Endothelial cell of umbilical vein (primary cell): ENCODE data around the gene CCNT1. TPM values are rescaled to one million over a fixed set of nuclear protein-coding genes. Genes with fewer than 3 reads are reported as not detected.

Experiments used
- BruUV-seq: library from RNA; stranded (reverse); fragments of 400-500 nt; replicated peaks from 2 replicates; lab custom pipeline; 2021; lab: Mats Ljungman, UMichigan
- CTCF ChIA-PET: fragments of 300-600, 350-600 bp; sonication (Branson Sonifier 250); formaldehyde crosslinking; loops from one replicate; lab custom pipeline; 2021; ENCODE audit warnings: antibody characterized with exemption, inconsistent platforms; lab: Charles Lee
- POLR2A ChIA-PET: fragments of 300-600, 350-600 bp; sonication (Branson Sonifier 250); formaldehyde crosslinking; loops from one replicate; lab custom pipeline; 2021; ENCODE audit warnings: antibody characterized with exemption, inconsistent platforms; lab: Charles Lee
- DNase-seq: peaks from one replicate; pipeline ENCODE4 v3.0.0-alpha.2; 2011; ENCODE audit warnings: low read depth, low spot score
- FAIRE-seq: peaks from 2 replicates; lab custom pipeline; 2011; peaks lifted over from hg19 to GRCh38; lab: Jason Lieb, UNC
- H2AFZ ChIP-seq: 2 replicates; pipeline ENCODE4 v1.6.0; 2012; ENCODE audit warnings: low read depth, low read length, control low read depth, inconsistent platforms
- H3K27ac ChIP-seq: 2 replicates; pipeline ENCODE4 v1.5.1; 2011; ENCODE audit warnings: low read depth, mild to moderate bottlenecking, control low read depth, low read length, moderate library complexity; ENCODE audit not compliant: insufficient read depth
- H3K27me3 ChIP-seq, 2 experiments: 2 replicates each; pipeline versions ENCODE4 v1.6.0 to v1.6.1; 2011; ENCODE audit warnings: low read length in 2 of 2, mixed read lengths in 1 of 2; ENCODE audit not compliant: control insufficient read depth in 2 of 2, insufficient read depth in 2 of 2
- H3K36me3 ChIP-seq, 2 experiments: 2 replicates in 1 of 2; 3 replicates in 1 of 2; pipeline ENCODE4 v1.5.1; 2011; ENCODE audit warnings: low read length in 2 of 2, mild to moderate bottlenecking in 1 of 2, moderate library complexity in 1 of 2; ENCODE audit not compliant: control insufficient read depth in 2 of 2, insufficient read depth in 2 of 2; ENCODE audit errors: extremely low read depth in 1 of 2
- H3K4me1 ChIP-seq: 3 replicates; pipeline ENCODE4 v1.5.1; 2011; ENCODE audit warnings: mild to moderate bottlenecking, low read length; ENCODE audit not compliant: control insufficient read depth, insufficient read depth; ENCODE audit errors: extremely low read depth
- H3K4me2 ChIP-seq: 2 replicates; pipeline ENCODE4 v1.6.1; 2011; ENCODE audit warnings: low read length, control low read depth, mixed read lengths; ENCODE audit not compliant: insufficient read depth
- H3K4me3 ChIP-seq, 3 experiments: fragments of 200-600 bp in 1 of 3; sonication (generic), shearing (Covaris generic) in 1 of 3; replicated peaks in 1 of 3; 2 replicates each; pipeline ENCODE4 v1.5.1; 2011 to 2016; ENCODE audit warnings: control low read depth in 3 of 3, low read length in 3 of 3, mild to moderate bottlenecking in 2 of 3, inconsistent platforms in 1 of 3, low read depth in 1 of 3, moderate library complexity in 1 of 3; ENCODE audit not compliant: insufficient read depth in 1 of 3
- H3K79me2 ChIP-seq: 2 replicates; pipeline ENCODE4 v1.6.0; 2012; ENCODE audit warnings: low read length, inconsistent platforms; ENCODE audit not compliant: control insufficient read depth, insufficient read depth
- H3K9ac ChIP-seq: replicated peaks from 2 replicates; pipeline ENCODE3; 2011; ENCODE audit warnings: low read length, control low read depth; ENCODE audit not compliant: insufficient read depth; ENCODE audit errors: extremely low read depth
- H3K9me1 ChIP-seq: replicated peaks from 3 replicates; pipeline ENCODE4 v1.6.0; 2011; ENCODE audit warnings: mild to moderate bottlenecking, low read length; ENCODE audit not compliant: control insufficient read depth, insufficient read depth; ENCODE audit errors: extremely low read depth
- H3K9me3 ChIP-seq: replicated peaks from 2 replicates; pipeline ENCODE4 v1.5.1; 2012; ENCODE audit warnings: low read length, inconsistent platforms; ENCODE audit not compliant: control insufficient read depth, insufficient read depth
- H4K20me1 ChIP-seq: replicated peaks from 2 replicates; pipeline ENCODE3; 2011; ENCODE audit warnings: mild to moderate bottlenecking, low read length; ENCODE audit not compliant: control insufficient read depth, insufficient read depth; ENCODE audit errors: extremely low read depth
- EZH2 ChIP-seq: IDR thresholded peaks from 2 replicates; pipeline ENCODE4 v1.6.1; 2012; ENCODE audit warnings: borderline replicate concordance, low read depth, mild to moderate bottlenecking, moderate library complexity, low read length, inconsistent platforms; ENCODE audit not compliant: severe bottlenecking
- FOS ChIP-seq: IDR thresholded peaks from 2 replicates; pipeline ENCODE4 v1.6.1; 2011; ENCODE audit warnings: mild to moderate bottlenecking, low read length, moderate library complexity, borderline replicate concordance; ENCODE audit not compliant: insufficient read depth
- GATA2 ChIP-seq: IDR thresholded peaks from 2 replicates; pipeline ENCODE4 v1.7.0; 2011; ENCODE audit warnings: low read depth, mild to moderate bottlenecking, moderate library complexity, mixed read lengths, low read length; ENCODE audit not compliant: insufficient read length, insufficient read depth
- JUN ChIP-seq: IDR thresholded peaks from 2 replicates; pipeline ENCODE4 v1.6.1; 2011; ENCODE audit warnings: borderline replicate concordance, low read depth; ENCODE audit not compliant: insufficient read length, insufficient read depth
- MAX ChIP-seq: IDR thresholded peaks from 2 replicates; pipeline ENCODE4 v1.6.1; 2011; ENCODE audit not compliant: insufficient read depth, insufficient read length
- MYC ChIP-seq: IDR thresholded peaks from one replicate; pipeline ENCODE4 v1.6.1; 2011; ENCODE audit warnings: mild to moderate bottlenecking, low read depth, low read length
- POLR2A ChIP-seq: IDR thresholded peaks from 2 replicates; pipeline ENCODE4 v1.6.1; 2012; ENCODE audit warnings: low read depth, mild to moderate bottlenecking, control low read depth, low read length
- POLR2AphosphoS5 ChIP-seq: IDR thresholded peaks from 2 replicates; pipeline ENCODE4 v1.6.1; 2012; ENCODE audit warnings: low read depth, mild to moderate bottlenecking, control low read depth, low read length, moderate library complexity; ENCODE audit not compliant: insufficient read depth
- dilution Hi-C: fragments of 300-500 bp; cut with MboI; formaldehyde crosslinking; loops from one replicate; pipeline ENCODE4 v1.15.0; 2019; ENCODE audit warnings: low sequenced_read_pairs; ENCODE audit not compliant: extremely low pct_ligation_motif_present
- intact Hi-C: fragments of 100-400 bp; cut with micrococcal nuclease; formaldehyde crosslinking; loops from one replicate; pipeline ENCODE4 v1.10.0; 2022
- polyA plus RNA-seq, 4 experiments: library from polyadenylated mRNA; depleted of rRNA in 3 of 4; stranded (reverse) in 3 of 4; unstranded in 1 of 4; fragments of >200 nt; gene quantifications; 2 replicates each; pipeline versions ENCODE4 v1.2.1 to v1.2.3, GENCODE V29; 2011 to 2012; ENCODE audit warnings: missing spikeins in 1 of 4
- total RNA-seq: library from RNA; stranded (reverse); gene quantifications from 2 replicates; pipeline ENCODE4 v1.2.3, GENCODE V29; 2021
- TF ChIP-seq, protein P1 (sequence below), 2 donors: IDR thresholded peaks; 1 replicate in 1 of 2; 2 replicates in 1 of 2; pipeline ENCODE4 v1.5.1; 2011; ENCODE audit warnings: low read length in 2 of 2, mild to moderate bottlenecking in 2 of 2, moderate library complexity in 2 of 2, control low read depth in 1 of 2, inconsistent platforms in 1 of 2, low read depth in 1 of 2; ENCODE audit not compliant: insufficient read depth in 1 of 2; ENCODE audit errors: extremely low read depth in 1 of 2

The CCNT1 gene
- total and polyA plus RNA-seq, 2 donors (not counting 3 experiments of a cell fraction or from before 2014, with no cell fraction given): 10.6 to 33.0 TPM

GRCh38 chr12:48680861-48681260 lies 35.6 kb downstream of the CCNT1 start:
- Histone ChIP-seq H3K9me3 (no peaks in the 10 kb centered on the region), H3K4me1 (peaks cover 30% of the 10 kb centered on the region), H2AFZ (no peak overlapping the region), H3K27me3 (no peaks in the 10 kb centered on the region), H3K79me2 (peaks cover 57% of the 10 kb centered on the region), H3K36me3 (peaks cover 6 to 12% of the 10 kb centered on the region in 2 experiments), H3K9ac (peak overlapping the region; percentile 84), H3K27ac (peak overlapping the region; percentile 66), H3K9me1 (no peaks in the 10 kb centered on the region), H3K4me2 (peak overlapping the region; percentile 99), H3K4me3 (peak overlapping the region; percentile 33 to 94 (median 56)), H4K20me1 (peaks cover 4% of the 10 kb centered on the region)
- dilution Hi-C loops (no loop called here), intact Hi-C loops (loop anchor here (1.0 kb wide), 1 partner anchor 114 kb away; no protein-coding TSS in a partner anchor)
- ChIA-PET CTCF (no interaction called here), POLR2A (no interaction called here)
- DNase-seq (no peak), FAIRE-seq (no peak)
- no TSS peak for BruUV-seq
- TF ChIP-seq FOS (no peak), EZH2 (no peak), MYC (no peak), GATA2 (no peak), JUN (no peak)

DNA sequence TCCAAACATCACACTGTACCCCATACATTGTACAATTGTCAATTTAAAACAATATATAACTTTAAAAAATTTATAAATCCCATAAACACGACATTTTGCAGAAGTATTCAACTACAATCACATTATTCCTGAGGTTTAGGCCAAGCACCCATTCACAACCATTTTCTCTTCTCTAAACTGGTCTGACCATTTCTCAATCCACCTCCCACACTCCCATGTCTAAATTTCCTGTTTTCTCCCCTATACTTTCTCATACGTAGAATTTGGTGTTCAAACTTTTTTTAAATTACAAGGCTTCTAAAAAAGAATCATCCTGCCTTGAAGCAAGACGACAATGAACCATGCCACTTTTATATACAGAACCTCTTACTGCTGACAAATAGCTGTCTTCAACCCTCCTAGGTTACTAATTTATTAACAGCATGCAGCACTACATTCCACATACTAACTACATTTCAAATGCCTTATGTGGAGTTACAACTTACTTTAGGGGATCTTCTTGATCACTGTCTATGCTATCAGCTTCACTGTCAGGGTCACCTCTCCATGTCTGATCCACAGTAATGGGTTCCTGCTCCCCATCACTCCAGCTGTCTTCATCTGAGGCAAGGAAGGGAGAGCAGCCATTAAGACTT lies 37.8 kb downstream of the CCNT1 start:
- intact Hi-C loops: no loop called here
- dilution Hi-C loops: no loop called here
- Histone ChIP-seq H3K27me3 (no peaks in the 10 kb centered on the region), H3K4me1 (peaks cover 30% of the 10 kb centered on the region), H3K27ac (no peak overlapping the region), H3K9ac (no peak overlapping the region), H3K4me3 (peak overlapping the region in 1 of 3 experiments; percentile 34), H3K36me3 (peaks cover 6 to 12% of the 10 kb centered on the region in 2 experiments), H3K9me1 (no peaks in the 10 kb centered on the region), H3K79me2 (peaks cover 71% of the 10 kb centered on the region), H3K9me3 (no peaks in the 10 kb centered on the region), H3K4me2 (peak overlapping the region; percentile 99), H4K20me1 (peaks cover 4% of the 10 kb centered on the region), H2AFZ (no peak overlapping the region)
- CTCF ChIA-PET: interaction anchor here (0.7 kb wide), 1 partner anchor 122 kb away, joined by 3 read pairs; no protein-coding TSS in a partner anchor
- POLR2A ChIA-PET: no interaction called here
- no TSS peak for BruUV-seq
- FAIRE-seq (no peak), DNase-seq (no peak)
- TF ChIP-seq MAX (no peak), FOS (no peak), POLR2AphosphoS5 (no peak), MYC (no peak), GATA2 (no peak), POLR2A (no peak), JUN (no peak), EZH2 (no peak)
- TF ChIP-seq, protein P1, sequence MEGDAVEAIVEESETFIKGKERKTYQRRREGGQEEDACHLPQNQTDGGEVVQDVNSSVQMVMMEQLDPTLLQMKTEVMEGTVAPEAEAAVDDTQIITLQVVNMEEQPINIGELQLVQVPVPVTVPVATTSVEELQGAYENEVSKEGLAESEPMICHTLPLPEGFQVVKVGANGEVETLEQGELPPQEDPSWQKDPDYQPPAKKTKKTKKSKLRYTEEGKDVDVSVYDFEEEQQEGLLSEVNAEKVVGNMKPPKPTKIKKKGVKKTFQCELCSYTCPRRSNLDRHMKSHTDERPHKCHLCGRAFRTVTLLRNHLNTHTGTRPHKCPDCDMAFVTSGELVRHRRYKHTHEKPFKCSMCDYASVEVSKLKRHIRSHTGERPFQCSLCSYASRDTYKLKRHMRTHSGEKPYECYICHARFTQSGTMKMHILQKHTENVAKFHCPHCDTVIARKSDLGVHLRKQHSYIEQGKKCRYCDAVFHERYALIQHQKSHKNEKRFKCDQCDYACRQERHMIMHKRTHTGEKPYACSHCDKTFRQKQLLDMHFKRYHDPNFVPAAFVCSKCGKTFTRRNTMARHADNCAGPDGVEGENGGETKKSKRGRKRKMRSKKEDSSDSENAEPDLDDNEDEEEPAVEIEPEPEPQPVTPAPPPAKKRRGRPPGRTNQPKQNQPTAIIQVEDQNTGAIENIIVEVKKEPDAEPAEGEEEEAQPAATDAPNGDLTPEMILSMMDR (IDR thresholded peaks at IDR 0.05; ENCODE audit: extremely low read depth in 1 of 2, insufficient read depth in 1 of 2, low read depth in 1 of 2, low read length in 2 of 2): no peak
